SK-N-SH treated with all-trans-retinoic acid at 6 μM for 48 hours (cell line): ENCODE measurements around the gene CIITA.

Experiments used
- ATAC-seq: fragments of 200-7000 bp; cut with Tn5 transposase; 3 replicates; pipeline ENCODE4 v1.9.1; 2020; ENCODE audit warnings: mild to moderate bottlenecking, moderate library complexity
- ARNTL ChIP-seq: fragments of 450-650 bp; formaldehyde crosslinking; IDR thresholded peaks from 2 replicates; pipeline ENCODE4 v1.5.0; 2020; ENCODE audit warnings: low read depth, mild to moderate bottlenecking, moderate library complexity, borderline replicate concordance
- BACH2 ChIP-seq: fragments of 250-450 bp; sonication (Bioruptor Pico); IDR thresholded peaks from 2 replicates; pipeline ENCODE4 v1.9.0; 2021; ENCODE audit warnings: mild to moderate bottlenecking, borderline replicate concordance
- ESRRG ChIP-seq: fragments of 250-450 bp; sonication (Bioruptor Pico); IDR thresholded peaks from 2 replicates; pipeline ENCODE4 v1.6.1; 2021; ENCODE audit warnings: mild to moderate bottlenecking
- GLIS3 ChIP-seq: fragments of 250-450 bp; sonication (Bioruptor Pico); IDR thresholded peaks from 2 replicates; pipeline ENCODE4 v1.5.0; 2020; ENCODE audit warnings: mild to moderate bottlenecking, moderate library complexity
- ISL1 ChIP-seq: fragments of 250-450 bp; sonication (Bioruptor Pico); IDR thresholded peaks from 2 replicates; pipeline ENCODE4 v2.1.2; 2022; ENCODE audit warnings: mild to moderate bottlenecking, moderate library complexity
- OSR1 ChIP-seq: fragments of 250-450 bp; sonication (Bioruptor Pico); IDR thresholded peaks from 2 replicates; pipeline ENCODE4 v1.8.0; 2022; ENCODE audit warnings: moderate library complexity, mild to moderate bottlenecking, inconsistent platforms
- PPARA ChIP-seq: fragments of 250-450 bp; sonication (Bioruptor Pico); IDR thresholded peaks from 2 replicates; pipeline ENCODE4 v1.5.0; 2020; ENCODE audit warnings: mild to moderate bottlenecking, borderline replicate concordance
- RARB ChIP-seq: fragments of 250-450 bp; sonication (Bioruptor Pico); IDR thresholded peaks from 2 replicates; pipeline ENCODE4 v1.8.0; 2021; ENCODE audit warnings: mild to moderate bottlenecking, moderate library complexity
- SNAI2 ChIP-seq: fragments of 250-450 bp; sonication (Bioruptor Pico); IDR thresholded peaks from 2 replicates; pipeline ENCODE4 v1.5.0; 2020; ENCODE audit warnings: mild to moderate bottlenecking, moderate library complexity
- TCF4 ChIP-seq: fragments of 250-450 bp; sonication (Bioruptor Pico); IDR thresholded peaks from 2 replicates; pipeline ENCODE4 v1.8.0; 2021; ENCODE audit warnings: mild to moderate bottlenecking, moderate library complexity, borderline replicate concordance
- TOX ChIP-seq: fragments of 250-450 bp; sonication (Bioruptor Pico); IDR thresholded peaks from 2 replicates; pipeline ENCODE4 v1.8.0; 2021; ENCODE audit warnings: mild to moderate bottlenecking, moderate library complexity, borderline replicate concordance
- ZC3H10 ChIP-seq: fragments of 250-450 bp; sonication (Bioruptor Pico); IDR thresholded peaks from 2 replicates; pipeline ENCODE4 v1.5.1; 2021; ENCODE audit warnings: mild to moderate bottlenecking, moderate library complexity
- ZFP3 ChIP-seq: fragments of 250-450 bp; sonication (Bioruptor Pico); IDR thresholded peaks from 2 replicates; pipeline ENCODE4 v1.5.0; 2020; ENCODE audit warnings: mild to moderate bottlenecking, moderate library complexity
- ZFP30 ChIP-seq: fragments of 450-650 bp; formaldehyde crosslinking; IDR thresholded peaks from 2 replicates; pipeline ENCODE4 v1.5.0; 2022; ENCODE audit warnings: mild to moderate bottlenecking, moderate library complexity
- ZNF8 ChIP-seq: fragments of 450-650 bp; formaldehyde crosslinking; IDR thresholded peaks from 2 replicates; pipeline ENCODE4 v1.5.0; 2020; ENCODE audit warnings: mild to moderate bottlenecking, moderate library complexity
- TF ChIP-seq, protein P1 (sequence below): fragments of 250-450 bp; sonication (Bioruptor Pico); IDR thresholded peaks from 2 replicates; pipeline ENCODE4 v1.5.0; 2020; ENCODE audit warnings: mild to moderate bottlenecking, moderate library complexity
- TF ChIP-seq, protein P2 (sequence below): fragments of 250-450 bp; sonication (Bioruptor Pico); IDR thresholded peaks from 2 replicates; pipeline ENCODE4 v1.8.0; 2020; ENCODE audit warnings: mild to moderate bottlenecking, moderate library complexity, borderline replicate concordance
- TF ChIP-seq, protein P3 (sequence below): fragments of 250-450 bp; sonication (Bioruptor Pico); IDR thresholded peaks from 2 replicates; pipeline ENCODE4 v1.8.0; 2021; ENCODE audit warnings: low read depth, mild to moderate bottlenecking, moderate library complexity, borderline replicate concordance
- TF ChIP-seq, protein P4 (sequence below): fragments of 250-450 bp; sonication (Bioruptor Pico); IDR thresholded peaks from 2 replicates; pipeline ENCODE4 v1.5.1; 2020; ENCODE audit warnings: low read depth, mild to moderate bottlenecking, moderate library complexity

The CIITA gene

DNA sequence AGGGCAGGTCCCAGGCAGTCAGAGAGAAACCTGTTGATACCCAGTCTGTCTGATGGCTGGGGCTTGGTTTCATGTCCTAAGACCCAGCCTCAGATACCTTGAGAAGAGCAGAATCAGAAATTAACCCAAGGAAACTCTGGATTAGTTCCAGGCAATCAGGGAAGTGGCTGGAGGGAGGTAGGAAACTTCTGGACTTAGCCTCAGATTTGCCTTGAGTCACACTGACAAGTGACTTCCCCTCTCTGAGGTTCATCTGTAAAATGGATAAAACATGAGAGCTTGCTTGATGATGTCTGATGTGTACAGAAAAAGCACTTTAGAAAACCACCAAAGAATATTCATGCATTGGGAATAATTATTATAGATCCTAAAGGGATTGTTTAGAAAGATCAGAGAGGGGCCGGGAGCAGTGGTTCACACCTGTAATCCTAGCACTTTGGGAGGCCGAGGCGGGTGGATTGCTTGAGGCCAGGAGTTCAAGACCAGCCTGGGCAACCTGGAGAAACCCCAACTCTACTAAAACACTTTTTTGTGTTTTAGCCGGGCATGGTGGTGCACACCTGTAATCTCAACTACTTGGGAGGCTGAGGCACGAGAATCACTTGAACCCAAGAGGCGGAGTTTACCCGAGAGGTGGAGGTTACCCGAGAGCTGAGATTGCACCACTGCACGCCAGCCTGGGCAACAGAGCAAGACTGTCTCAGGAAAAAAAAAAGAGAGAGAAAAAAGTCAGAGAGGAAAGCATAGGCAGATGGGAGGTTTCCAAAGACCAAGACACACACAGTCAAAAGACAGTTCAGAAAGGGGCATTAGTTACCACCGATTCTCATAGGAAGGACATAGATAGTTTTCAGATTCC, 3.8 kb downstream of the CIITA start:
- ATAC-seq, result no peak

DNA sequence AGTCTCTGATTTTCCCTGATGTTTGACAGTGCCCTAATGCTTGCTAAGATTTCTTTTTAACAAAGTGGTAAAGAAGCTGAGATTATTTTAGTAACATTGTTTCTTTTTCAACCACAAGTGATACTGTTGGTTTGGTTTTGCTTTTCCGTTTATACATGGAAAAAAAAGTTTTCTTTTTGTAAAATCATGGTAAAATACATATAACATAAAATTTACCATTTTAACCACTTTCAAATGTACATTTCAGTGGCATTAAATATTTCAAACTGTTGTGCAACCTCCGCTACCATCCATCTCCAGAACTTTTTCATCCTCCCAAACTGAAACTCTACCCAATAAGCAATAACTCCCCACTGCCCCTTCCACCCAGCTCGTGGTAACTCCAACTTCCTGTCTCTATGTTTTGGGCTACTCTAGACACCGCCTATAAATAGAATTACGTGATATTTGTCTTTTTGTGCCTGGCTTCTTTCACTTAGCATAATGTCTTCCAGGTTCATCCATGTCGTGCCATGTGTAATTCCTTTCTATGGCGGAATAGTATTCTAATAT, 4.6 kb downstream of the CIITA start:
- ATAC-seq, result no peak
- no peak for TF ChIP-seq PPARA
- TF ChIP-seq TCF4 (CRISPR knock-in tag), result no peak
- TF ChIP-seq ARNTL (CRISPR knock-in tag), result no peak
- TF ChIP-seq ZNF8 (CRISPR knock-in tag), result no peak
- TF ChIP-seq, protein P1, sequence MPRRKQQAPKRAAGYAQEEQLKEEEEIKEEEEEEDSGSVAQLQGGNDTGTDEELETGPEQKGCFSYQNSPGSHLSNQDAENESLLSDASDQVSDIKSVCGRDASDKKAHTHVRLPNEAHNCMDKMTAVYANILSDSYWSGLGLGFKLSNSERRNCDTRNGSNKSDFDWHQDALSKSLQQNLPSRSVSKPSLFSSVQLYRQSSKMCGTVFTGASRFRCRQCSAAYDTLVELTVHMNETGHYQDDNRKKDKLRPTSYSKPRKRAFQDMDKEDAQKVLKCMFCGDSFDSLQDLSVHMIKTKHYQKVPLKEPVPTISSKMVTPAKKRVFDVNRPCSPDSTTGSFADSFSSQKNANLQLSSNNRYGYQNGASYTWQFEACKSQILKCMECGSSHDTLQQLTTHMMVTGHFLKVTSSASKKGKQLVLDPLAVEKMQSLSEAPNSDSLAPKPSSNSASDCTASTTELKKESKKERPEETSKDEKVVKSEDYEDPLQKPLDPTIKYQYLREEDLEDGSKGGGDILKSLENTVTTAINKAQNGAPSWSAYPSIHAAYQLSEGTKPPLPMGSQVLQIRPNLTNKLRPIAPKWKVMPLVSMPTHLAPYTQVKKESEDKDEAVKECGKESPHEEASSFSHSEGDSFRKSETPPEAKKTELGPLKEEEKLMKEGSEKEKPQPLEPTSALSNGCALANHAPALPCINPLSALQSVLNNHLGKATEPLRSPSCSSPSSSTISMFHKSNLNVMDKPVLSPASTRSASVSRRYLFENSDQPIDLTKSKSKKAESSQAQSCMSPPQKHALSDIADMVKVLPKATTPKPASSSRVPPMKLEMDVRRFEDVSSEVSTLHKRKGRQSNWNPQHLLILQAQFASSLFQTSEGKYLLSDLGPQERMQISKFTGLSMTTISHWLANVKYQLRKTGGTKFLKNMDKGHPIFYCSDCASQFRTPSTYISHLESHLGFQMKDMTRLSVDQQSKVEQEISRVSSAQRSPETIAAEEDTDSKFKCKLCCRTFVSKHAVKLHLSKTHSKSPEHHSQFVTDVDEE, result no peak
- no peak for TF ChIP-seq SNAI2 (CRISPR knock-in tag)
- no peak for TF ChIP-seq GLIS3 (CRISPR knock-in tag)
- TF ChIP-seq, protein P2, sequence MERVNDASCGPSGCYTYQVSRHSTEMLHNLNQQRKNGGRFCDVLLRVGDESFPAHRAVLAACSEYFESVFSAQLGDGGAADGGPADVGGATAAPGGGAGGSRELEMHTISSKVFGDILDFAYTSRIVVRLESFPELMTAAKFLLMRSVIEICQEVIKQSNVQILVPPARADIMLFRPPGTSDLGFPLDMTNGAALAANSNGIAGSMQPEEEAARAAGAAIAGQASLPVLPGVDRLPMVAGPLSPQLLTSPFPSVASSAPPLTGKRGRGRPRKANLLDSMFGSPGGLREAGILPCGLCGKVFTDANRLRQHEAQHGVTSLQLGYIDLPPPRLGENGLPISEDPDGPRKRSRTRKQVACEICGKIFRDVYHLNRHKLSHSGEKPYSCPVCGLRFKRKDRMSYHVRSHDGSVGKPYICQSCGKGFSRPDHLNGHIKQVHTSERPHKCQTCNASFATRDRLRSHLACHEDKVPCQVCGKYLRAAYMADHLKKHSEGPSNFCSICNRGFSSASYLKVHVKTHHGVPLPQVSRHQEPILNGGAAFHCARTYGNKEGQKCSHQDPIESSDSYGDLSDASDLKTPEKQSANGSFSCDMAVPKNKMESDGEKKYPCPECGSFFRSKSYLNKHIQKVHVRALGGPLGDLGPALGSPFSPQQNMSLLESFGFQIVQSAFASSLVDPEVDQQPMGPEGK (CRISPR knock-in tag), result no peak
- no peak for TF ChIP-seq ESRRG
- TF ChIP-seq ZFP3, result no peak
- no peak for TF ChIP-seq RARB (CRISPR knock-in tag)
- TF ChIP-seq ZC3H10 (CRISPR knock-in tag), result no peak
- TF ChIP-seq, protein P3, sequence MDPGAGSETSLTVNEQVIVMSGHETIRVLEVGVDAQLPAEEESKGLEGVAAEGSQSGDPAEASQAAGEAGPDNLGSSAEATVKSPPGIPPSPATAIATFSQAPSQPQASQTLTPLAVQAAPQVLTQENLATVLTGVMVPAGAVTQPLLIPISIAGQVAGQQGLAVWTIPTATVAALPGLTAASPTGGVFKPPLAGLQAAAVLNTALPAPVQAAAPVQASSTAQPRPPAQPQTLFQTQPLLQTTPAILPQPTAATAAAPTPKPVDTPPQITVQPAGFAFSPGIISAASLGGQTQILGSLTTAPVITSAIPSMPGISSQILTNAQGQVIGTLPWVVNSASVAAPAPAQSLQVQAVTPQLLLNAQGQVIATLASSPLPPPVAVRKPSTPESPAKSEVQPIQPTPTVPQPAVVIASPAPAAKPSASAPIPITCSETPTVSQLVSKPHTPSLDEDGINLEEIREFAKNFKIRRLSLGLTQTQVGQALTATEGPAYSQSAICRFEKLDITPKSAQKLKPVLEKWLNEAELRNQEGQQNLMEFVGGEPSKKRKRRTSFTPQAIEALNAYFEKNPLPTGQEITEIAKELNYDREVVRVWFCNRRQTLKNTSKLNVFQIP (CRISPR knock-in tag), result no peak
- TF ChIP-seq TOX (CRISPR knock-in tag), result no peak

More for the DNA sequence above, 3.8 kb downstream of the CIITA start:
- TF ChIP-seq GLIS3 (CRISPR knock-in tag), result no peak
- TF ChIP-seq, protein P2 (CRISPR knock-in tag), result no peak
- TF ChIP-seq, protein P3 (CRISPR knock-in tag), result no peak
- TF ChIP-seq, protein P1, result no peak
- TF ChIP-seq PPARA, result no peak
- TF ChIP-seq, protein P4, sequence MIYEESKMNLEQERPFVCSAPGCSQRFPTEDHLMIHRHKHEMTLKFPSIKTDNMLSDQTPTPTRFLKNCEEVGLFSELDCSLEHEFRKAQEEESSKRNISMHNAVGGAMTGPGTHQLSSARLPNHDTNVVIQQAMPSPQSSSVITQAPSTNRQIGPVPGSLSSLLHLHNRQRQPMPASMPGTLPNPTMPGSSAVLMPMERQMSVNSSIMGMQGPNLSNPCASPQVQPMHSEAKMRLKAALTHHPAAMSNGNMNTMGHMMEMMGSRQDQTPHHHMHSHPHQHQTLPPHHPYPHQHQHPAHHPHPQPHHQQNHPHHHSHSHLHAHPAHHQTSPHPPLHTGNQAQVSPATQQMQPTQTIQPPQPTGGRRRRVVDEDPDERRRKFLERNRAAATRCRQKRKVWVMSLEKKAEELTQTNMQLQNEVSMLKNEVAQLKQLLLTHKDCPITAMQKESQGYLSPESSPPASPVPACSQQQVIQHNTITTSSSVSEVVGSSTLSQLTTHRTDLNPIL (CRISPR knock-in tag), result no peak
- TF ChIP-seq OSR1, result no peak
- TF ChIP-seq ISL1 (CRISPR knock-in tag), result no peak
- no peak for TF ChIP-seq ZNF8 (CRISPR knock-in tag)
- no peak for TF ChIP-seq BACH2
- no peak for TF ChIP-seq TOX (CRISPR knock-in tag)
- no peak for TF ChIP-seq SNAI2 (CRISPR knock-in tag)
- TF ChIP-seq TCF4 (CRISPR knock-in tag), result no peak
- TF ChIP-seq RARB (CRISPR knock-in tag), result no peak
- TF ChIP-seq ZFP30 (CRISPR knock-in tag), result no peak
